Mesenteric fat pad (tissue), 1 donor: ENCODE measurements around the gene IFT122. TPM values are rescaled to one million over a fixed set of nuclear protein-coding genes. Genes with fewer than 3 reads are reported as not detected.

Experiments used
- DNase-seq: peaks from one replicate; pipeline ENCODE4 v3.0.0-alpha.2; 2020; ENCODE audit warnings: low spot score
- total RNA-seq: library from RNA; stranded (reverse); fragmentation: NEBNext Ultra II Directional; extraction: Animal tissue kit (Norgen Biotek cat#: 25700); gene quantifications from one replicate; pipeline ENCODE4 v1.2.1, GENCODE V29; 2021
- donor health status: DM: yes; HTN: yes; CAD: no.

Gene IFT122
- total RNA-seq, 1 donor from 2014 or later: 30.5 TPM

DNA sequence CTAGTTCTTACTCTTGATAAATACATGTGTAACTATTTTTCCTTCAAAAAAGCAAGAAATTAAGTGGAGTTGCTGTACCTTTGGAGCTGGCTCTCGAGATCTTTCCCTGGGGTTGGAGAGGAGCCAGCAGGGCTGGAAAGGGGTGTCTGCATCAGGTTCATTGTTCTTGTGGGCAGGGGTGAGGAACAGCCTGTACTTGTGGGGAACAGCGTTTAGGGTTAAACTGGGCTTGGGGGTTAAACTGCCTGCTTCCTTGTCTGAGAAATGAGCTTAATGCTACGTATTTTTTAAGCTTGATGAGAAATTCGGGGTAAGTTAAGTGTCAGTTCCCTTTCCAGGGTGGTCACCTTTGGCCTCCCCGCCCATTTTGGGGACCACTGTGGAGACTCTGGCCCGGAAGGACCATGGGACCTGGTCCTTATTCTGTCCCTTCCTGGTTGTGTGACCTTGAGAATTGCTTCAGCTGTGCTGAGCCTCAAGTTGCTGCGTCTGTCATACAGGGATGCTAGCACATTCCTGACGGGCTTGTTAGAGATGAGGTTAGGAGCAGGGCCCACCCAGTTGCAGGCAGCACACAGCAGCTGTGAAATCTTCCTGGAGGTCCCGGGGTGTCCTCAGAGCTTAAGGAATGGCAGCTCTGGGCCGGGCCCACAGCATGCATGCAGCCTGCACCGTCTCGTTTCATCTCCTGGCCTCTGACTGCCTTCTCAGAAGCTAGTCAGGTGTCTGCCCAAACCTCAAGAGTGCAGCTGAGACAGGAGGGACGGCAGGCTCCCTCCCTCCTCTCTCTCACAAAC is 114.5 kb downstream of the IFT122 start:
- DNase-seq: no peak

DNA sequence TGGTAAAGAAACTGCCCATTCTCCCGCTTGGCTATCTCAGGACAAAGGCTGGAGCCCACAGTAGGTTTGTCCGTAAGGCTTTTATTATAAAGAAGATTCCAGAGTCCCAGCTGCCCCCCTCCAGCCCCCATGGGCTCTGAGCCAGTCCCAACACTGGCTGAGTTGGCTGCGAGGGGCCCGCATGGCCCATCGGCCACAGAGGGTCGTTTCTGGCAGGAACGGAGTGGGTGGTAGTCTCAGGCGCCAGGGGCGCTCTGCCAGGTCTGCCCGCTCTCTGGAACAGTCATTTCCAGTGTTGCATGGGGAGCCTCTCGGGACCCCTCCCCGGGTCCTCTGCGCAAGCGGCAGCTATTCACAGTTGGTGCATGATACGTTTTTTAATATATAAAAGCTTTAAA is 115.1 kb downstream of the IFT122 start:
- no peak for DNase-seq

DNA sequence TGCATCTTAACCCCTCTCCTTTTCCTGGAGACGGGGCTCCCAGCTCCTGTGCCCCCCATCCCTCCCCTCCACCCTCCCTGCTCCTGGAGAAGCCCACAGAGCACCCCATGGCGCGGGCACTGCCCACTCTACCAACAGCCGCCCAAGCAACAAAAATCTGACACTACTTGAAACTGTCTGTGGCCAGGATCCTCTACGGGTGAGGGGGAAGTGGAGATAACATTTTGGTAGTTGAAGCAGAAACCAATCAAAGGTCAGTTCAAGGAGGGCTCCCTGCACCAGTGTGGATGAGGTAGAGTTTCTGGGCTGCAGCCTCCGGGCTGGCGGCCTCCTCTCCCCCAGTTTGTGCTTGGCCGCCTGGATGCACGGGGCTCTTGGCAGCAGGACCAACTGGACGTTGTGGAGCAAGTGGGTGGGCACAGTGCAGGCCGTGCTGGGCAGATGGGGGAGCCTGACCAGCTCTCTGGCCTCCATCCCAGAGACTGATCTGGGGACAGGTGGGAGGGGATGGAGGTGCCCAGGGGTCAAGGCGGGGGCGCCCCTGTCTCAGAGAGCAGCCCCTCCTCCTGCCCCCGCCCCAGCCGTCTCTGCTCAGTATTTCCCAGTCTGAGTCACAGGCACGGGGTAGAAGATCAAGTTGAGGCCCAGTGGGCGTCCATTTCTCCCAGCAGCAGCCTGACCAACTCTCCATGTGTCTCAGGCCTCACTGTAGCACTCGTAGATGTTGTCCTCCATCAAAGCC is 115.8 kb downstream of the IFT122 start:
- DNase-seq: no peak

DNA sequence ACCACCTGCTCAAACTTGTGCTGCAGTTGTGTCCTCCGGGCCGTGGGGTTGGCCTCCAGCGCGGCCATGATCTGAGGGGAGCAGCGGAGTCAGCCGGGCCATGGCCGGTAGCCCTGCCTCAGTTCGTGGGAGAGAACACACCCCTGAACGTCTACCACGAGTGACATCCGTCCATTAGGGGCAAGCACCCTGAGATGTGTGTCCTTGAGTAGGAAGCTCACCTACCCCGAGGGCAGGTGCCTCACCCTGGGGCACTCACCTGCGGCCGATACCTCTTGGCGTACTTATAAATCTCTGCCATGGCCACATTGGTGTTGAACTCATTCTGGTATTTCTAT is 116.3 kb downstream of the IFT122 start:
- no peak for DNase-seq

DNA sequence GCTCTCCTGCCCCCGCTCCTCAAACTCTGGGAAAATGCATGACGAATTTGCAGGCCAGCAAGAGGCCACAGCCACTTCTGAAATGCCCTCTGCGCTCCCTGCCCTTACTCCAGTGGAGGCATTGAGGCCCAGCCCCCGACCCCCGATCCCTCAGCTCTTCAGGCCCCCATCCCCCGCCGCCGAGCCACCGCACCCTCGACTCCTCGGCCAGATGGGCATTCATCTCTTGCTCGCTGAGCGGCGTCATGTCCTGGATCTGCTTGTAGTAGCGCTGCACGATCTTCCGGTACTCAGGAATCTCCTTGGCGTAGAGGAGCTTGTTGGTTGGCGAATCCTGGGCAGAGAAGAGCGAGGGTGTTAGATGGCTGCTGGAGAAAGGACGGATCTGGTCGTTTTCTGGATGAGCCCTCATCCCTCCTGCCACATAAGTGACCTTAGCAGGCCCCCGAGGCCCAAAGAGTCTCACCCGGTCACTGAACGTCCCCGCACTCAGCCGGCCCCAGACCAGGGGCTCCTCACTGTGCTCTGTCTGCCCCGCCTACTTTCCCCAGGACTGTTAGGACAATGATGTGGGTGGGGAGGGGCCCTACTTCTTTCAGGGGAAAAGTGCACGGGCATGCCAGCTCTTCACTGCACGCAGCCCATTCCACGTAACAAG is 117.0 kb downstream of the IFT122 start:
- no peak for DNase-seq

DNA sequence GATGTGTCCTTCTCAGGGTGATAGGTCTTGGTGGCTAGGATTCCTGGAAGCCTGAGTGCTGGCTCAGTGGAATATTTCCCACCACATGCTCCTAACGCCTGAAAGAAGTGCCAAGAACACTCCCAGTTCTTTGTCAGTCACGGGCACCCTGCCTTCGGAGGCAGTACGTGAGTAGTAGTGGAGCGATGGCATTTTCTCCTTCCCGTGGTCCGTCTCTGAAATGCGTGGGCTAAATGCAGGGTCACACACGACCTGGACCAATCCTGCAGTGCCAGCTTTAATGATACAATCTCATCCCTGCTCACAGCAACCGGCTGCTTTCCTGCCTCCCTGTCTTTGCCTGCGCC is 117.5 kb downstream of the IFT122 start:
- no peak for DNase-seq

DNA sequence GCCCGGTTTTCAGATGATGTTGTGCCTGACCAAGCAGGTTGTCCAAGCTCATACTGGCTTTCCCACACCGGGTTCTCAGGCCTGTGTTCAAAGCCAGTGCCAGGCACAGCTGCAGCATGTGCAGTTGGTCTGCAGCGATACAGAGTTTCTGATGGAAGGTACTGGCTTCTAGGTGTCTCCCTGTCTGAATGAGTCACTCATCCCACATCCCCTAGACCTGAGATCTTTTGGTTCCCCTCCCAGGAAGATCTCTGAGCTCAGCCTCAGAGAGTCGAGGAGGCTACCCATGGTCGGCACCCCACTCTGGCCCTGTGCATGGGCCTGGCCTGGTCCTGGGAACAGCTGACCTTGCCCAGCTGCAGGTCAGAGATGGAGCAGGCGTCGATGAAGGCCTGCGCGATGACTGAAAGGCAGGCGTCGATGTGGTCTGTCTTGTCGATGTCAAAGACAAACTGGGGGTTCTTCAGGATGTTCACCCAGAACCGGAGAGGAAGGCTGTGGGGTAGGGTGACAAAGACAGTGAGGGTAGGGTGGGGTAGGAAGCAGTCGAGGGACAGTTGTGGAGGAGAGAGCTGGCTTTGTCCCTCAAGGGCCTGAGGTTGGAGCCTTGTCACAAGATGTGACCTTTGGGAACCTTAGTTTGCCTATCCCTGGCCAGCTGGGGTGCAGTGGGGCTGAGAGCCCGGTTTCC is 118.2 kb downstream of the IFT122 start:
- no peak for DNase-seq

DNA sequence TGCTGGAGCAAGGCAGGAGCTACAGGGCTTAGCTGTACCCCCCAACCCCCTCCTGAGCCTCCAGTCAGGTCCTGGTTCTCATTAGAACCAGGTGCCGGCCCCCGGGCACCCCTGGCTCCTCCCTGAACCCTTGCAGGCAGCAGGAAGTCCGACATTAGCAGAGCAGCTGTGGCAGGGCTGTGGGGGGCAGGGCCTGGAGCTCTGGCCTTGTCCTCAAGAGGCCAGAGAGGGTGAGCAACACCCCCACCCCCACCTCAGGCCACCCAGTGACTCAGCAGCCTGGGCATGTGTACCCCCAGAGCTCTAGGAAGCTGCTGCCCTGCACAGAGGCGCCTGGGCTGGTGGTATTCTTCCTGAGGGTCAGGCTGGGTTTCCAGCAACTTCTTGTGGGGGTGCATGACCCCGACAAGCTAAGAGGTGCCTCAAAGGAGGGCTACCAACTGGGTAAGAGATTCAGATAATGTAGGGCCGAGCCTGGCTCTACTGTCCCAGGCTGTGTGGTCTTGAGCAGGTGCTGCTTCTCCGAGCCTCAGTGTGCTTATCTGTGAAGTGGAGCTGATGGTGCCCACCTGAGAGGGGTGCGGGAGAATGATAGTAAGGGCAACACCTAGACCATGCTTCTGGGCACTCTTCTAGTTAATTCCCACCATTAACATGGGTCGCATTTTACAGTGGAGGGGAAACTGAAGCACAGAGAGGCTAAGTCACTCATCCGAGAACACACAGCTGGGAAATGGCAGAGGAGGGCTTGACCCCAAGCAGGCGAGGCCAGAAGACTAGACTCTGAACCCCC is 118.9 kb downstream of the IFT122 start:
- DNase-seq: no peak

DNA sequence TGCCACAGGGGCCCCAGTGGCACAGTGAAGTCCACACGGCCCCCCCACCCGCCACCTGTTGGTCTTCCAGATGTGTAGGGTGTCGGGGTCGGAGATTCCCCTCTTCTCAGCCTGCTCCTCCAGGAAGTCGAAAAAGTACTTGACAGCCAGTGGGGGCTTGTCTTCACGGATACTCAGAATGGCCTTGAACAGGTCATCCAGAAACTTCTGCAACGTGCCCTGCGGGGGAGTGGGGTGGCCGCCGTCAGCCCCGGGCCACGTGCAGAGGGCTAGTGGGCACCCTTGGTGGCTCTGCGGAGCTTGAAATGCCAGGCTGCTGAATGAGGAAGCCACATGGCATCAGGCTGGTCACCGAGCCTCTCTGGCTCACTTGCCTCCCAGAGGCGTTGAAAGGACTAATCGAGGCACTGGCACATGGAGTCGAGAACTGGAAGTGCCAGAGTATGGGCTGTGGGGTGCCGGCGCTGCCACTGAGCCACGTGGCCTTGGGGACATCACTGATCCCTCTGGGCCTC is 119.6 kb downstream of the IFT122 start:
- DNase-seq: no peak

DNA sequence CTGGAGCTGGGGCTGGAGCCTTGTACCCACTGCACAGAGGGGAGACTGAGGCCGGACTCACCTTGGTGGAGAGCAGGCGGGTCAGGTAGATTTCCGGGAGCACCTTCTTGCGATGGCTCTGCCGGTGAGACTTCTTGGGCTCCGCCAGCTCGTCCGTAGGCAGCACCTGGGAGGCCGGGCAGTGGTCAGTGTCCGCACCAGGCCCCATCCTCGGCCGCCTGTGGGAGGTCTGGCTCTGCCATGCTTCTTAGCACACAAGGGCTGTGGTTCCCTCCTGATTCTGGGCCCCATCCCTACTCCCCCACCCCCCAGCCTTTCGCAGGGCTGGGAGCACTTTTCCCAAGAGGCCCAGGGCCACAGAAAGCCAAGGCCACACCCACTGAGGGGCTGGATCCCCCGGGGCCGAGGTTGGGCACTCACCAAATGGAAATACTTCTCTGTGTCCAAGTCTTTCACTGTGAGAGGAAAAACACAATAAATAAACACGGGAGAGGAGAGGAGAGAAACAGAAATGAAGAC is 120.3 kb downstream of the IFT122 start:
- no peak for DNase-seq

DNA sequence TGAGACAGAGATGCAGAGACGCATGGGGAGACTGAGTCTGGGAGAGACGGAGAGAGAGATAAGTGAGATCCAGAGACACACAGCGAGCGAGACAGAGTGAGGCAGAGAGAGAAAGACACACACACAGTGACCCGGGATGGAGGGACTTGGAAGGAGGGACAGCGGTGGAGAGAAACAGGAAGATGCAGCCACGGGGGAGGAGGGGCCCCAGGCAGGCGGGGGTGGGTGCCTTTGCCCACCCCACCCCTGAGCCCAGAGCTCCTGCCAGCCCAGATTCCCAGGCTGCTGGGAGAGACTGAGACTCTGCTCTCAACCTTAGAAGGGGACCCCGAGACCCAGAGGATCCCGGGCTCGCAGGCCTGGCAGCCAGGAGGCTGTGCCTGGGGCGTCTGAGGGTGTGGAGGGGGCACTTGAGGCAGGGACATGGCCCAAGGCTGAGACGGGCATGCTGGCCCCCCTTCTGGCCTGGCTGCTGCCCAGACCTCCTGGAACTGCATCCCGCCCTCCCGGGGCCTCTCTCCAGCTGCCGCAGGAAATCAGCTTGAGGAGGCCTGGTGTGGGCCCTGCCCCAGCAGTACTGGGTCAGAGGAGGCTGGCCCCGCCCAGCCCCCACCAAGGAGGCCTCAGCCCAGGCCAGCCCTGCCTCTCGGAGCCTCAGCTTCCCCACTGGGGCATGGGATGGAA is 121.0 kb downstream of the IFT122 start:
- peak; percentile 92 for DNase-seq

DNA sequence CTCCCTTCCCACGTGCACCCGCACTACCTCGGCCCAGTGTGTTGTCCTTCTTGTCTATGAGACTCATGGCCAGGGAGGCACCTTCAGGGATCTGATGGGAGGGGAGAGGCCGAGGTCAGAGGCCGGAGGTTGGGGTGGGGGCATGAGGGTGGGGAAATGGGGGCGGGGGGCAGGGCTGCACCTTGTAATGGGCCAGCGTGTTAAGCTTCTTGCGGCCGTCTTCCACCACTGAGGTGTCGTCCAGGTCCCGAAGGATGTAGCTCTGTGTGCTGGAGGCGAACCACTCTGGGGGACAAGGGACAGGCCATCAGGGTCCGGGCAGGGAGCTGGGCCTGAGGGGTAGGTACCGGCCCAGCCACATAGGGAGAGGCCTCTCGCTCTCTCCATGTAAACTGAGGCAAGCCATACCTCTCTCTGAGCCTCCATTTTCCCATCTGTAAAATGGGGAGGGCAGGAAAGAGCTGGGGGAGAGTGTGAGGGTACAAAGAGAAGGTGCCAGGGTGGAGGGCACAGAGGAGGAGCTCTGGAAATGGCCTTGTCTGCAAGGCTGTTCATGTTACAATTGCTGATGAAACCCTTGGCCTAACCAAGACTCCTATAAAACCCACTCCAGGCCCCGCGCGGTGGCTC is 121.7 kb downstream of the IFT122 start:
- DNase-seq: no peak

DNA sequence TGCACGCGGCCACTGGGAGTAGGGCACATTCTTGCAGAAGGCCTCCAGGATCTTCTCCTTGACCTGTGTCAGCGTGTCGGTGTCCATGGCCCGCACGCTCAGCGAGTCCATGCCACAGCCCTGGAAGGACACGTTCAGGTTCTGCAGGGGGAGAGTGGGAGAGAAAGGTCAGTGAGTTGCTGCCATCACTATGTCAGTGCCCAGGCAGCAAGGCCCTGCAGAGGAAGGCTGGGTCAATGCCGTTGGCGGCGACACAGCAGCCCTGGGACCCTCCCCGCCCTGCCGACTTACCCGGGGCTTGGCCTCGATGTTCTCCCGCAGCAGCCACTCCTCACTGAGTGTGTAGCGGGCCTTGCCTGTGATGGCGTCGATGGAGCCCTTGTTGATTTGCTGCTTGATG is 122.8 kb downstream of the IFT122 start:
- no peak for DNase-seq

DNA sequence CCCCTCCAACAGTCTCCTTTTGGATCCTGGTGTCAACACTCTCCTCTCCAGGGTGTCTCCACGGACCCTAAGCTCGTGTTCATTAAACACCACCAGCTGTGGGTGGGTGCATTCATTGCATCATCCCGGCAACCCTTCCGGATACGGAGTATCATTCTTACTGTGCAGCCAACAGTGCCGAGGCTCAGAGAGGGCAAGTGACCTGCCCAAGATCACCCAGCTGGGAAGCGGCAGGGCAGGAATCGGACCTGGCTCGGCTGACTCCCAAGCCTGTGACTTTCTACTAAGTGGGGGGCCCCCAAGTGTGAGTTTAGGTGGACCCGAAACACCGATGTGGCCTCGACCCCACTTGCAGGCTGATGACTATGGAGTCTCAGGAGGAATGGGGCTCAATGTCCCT is 123.3 kb downstream of the IFT122 start:
- DNase-seq: no peak

DNA sequence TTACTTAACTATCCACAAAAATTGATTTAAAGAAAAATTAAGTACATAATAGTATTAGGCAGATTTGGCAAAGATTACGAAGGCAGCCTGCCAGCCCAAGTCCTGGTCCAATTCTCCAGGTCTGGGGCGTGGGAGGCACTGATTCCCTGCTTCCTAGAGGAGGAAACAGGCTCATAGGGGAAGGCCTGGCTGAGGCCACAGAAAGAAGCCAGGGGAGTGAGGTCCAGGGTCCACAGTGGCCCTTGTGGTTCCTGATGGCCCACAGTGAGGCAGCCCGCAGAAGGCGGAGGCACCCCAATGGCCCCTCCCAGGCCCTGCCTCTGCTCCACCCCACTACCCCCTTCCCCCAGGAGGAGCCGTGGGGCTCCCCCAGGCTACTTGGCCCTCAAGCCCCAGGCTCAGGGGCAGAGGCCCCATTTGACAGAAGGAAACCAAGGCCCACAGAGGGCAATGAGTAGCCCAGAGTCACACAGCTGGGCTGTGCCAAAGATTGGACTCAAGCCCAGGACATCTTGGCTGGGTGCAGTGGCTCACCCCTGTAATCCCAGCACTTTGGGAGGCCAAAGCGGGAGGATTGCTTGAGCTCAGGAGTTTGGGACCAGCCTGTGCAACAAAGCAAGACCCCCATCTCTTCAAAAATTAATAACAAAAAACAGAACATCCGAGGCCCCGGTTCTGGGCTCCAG is 124.0 kb downstream of the IFT122 start:
- no peak for DNase-seq

DNA sequence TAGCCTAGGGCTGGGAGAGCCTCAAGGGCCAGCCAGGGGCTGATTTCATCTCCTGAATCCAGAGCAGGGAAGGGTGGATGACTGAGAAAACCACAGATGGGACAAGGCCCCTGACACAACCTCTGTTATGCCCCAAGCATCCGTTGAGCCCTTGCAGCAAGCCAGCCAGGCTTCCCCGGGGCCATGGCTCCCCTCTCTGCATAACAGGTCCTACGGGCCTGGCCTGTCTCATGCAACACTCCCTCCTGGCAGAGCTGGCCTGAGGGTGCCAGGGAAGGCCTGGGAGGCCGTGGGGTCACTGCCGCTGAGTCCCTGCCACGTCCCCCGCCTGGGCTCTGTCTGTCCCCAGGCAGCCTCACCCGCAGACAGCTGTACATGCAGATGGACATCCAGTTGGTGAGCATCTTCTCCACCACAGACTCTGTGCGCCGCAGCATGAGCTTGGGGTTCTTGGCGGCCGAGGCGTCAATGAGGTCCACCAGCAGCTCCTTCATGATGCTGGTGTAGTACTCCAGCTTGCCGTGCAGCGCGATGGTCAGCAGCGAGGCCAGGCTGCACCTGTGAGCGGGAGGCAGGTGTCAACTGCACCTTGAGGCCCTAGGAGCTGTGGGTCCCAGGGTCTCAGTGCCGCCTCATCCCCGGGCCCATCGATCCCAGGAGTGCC is 125.1 kb downstream of the IFT122 start:
- no peak for DNase-seq

DNA sequence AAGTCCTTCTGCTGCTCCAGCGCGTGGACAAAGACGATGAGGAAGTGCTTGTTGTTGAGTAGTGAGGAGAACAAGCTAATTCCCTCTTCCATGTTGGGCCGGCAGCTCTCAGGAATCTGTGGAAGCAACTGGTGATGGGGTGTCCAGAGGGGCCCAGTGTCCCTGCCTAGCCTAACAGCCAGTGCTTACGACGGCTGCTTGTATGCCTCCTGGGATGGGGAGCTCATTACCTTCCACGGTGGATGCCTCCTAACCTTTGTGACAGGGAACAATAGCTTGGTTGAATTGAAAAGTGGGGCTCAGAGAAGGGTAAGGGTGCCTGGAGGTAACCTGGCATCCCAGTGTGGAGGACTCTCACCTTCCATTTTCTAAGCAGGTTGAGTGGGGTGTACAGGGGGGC is 125.9 kb downstream of the IFT122 start:
- DNase-seq: no peak

DNA sequence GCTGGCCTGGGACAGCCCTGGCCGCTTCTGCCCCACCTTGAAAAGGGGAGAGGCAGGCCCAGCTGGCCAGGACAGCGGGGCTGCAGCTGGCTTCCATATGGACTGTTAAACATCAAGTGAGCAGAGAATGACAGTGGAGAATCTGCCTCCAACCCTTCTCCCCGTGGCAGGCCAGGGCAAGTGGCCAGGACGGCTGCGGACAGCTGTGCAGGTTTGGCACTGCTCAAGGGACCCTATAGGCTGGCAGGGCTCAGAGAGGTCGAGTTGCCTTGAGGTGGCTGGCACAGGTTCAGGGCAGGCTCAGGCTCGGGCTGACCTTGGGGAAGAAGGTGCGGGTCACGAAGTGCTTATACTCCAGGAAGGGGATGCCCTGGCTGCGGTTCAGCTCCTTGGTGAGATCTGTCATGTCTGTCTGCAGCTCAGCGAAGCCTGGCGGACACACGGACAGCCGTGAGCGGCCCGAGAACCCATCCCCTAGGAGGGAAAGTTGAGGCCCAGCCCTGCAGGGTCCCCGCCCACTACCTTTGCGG is 127.2 kb downstream of the IFT122 start:
- no peak for DNase-seq
